Body of pancreas (tissue), 4 donors: ENCODE results near the gene CGRRF1.

ENCODE experiments used
- POLR2A ChIP-seq, 3 donors: fragments of 450-650 bp; IDR thresholded peaks; one replicate each; pipeline ENCODE4 v1.6.1; 2016; ENCODE audit warnings: antibody characterized with exemption in 3 of 3, mild to moderate bottlenecking in 2 of 3
- TF ChIP-seq, protein P1 (sequence below), 7 experiments: fragments of 450-650 bp in 4 of 7; fragments of 200-600 bp in 3 of 7; sonication (generic) in 3 of 7; IDR thresholded peaks; one replicate each; pipeline ENCODE4 v1.5.1; 2016 to 2019; ENCODE audit warnings: antibody characterized with exemption in 7 of 7

DNA sequence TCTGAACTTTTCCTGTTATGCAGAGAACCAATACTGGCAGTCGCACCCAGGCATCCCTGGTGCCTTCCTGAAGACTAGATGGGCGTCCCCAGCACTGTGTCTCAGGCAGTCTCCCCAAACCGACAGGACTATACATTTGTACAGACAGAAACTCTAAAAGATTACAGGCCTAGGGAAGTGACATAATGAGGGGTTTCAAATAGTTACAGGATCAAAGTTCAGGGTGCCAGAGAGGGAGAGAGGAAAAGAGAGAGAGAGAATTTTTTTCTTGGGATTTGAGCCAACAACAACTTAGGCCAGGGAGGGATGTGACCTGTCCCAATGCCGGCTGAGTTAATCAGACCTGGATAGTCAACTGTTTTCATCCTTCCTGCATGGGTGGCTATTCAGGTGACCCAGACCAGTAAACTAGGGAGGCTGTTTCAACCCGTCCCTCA, 11.6 kb upstream of the CGRRF1 start:
- TF ChIP-seq, protein P1, sequence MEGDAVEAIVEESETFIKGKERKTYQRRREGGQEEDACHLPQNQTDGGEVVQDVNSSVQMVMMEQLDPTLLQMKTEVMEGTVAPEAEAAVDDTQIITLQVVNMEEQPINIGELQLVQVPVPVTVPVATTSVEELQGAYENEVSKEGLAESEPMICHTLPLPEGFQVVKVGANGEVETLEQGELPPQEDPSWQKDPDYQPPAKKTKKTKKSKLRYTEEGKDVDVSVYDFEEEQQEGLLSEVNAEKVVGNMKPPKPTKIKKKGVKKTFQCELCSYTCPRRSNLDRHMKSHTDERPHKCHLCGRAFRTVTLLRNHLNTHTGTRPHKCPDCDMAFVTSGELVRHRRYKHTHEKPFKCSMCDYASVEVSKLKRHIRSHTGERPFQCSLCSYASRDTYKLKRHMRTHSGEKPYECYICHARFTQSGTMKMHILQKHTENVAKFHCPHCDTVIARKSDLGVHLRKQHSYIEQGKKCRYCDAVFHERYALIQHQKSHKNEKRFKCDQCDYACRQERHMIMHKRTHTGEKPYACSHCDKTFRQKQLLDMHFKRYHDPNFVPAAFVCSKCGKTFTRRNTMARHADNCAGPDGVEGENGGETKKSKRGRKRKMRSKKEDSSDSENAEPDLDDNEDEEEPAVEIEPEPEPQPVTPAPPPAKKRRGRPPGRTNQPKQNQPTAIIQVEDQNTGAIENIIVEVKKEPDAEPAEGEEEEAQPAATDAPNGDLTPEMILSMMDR (IDR thresholded peaks at IDR 0.05): no peak
- TF ChIP-seq POLR2A (IDR thresholded peaks at IDR 0.05): no peak
